ENCODE measurements around the gene WNT1. TPM values are rescaled to one million over a fixed set of nuclear protein-coding genes. Genes with fewer than 3 reads are reported as not detected.

The WNT1 gene
- total RNA-seq, 2 donors from 2014 or later, result not detected

DNA sequence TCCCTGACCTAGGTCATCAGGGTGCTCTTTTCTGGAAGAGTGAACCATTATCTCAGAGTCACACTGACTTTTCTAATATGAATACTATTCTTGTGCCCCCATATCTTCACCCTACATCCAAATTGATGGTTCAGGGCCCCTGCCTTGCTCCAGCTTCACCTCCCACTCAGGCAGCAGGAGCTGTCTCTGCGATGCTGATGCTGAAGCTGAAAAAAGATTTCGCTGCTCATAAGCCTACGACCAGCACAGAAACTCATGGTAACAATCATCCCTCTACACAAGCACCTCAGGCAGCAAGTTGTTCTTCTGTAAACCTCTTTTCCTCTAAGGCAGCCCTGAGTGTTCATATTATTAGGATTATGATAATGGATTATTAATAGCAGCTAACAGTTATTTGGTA, 24.1 kb upstream of the WNT1 start:
- no peaks in the 10 kb centered on the region for H3K36me3 ChIP-seq (replicated peaks in 1 of 2; ENCODE audit: insufficient read depth in 1 of 2, low read depth in 2 of 2)
- ATAC-seq (no peak), DNase-seq (no peak)
- H3K4me3 ChIP-seq, result no peak overlapping the region
- no peaks in the 10 kb centered on the region for H3K27me3 ChIP-seq
- WGBS, 2 donors, result 91 to 98% methylated on average over 3 of the region's 3 CpGs
- intact Hi-C loops (cut with DNase I), result no loop called here
- H3K9me3 ChIP-seq, result no peaks in the 10 kb centered on the region
- H3K27ac ChIP-seq, result no peak overlapping the region
- TF ChIP-seq POLR2A (IDR thresholded peaks at IDR 0.05), result no peak
- TF ChIP-seq, protein P1, sequence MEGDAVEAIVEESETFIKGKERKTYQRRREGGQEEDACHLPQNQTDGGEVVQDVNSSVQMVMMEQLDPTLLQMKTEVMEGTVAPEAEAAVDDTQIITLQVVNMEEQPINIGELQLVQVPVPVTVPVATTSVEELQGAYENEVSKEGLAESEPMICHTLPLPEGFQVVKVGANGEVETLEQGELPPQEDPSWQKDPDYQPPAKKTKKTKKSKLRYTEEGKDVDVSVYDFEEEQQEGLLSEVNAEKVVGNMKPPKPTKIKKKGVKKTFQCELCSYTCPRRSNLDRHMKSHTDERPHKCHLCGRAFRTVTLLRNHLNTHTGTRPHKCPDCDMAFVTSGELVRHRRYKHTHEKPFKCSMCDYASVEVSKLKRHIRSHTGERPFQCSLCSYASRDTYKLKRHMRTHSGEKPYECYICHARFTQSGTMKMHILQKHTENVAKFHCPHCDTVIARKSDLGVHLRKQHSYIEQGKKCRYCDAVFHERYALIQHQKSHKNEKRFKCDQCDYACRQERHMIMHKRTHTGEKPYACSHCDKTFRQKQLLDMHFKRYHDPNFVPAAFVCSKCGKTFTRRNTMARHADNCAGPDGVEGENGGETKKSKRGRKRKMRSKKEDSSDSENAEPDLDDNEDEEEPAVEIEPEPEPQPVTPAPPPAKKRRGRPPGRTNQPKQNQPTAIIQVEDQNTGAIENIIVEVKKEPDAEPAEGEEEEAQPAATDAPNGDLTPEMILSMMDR (IDR thresholded peaks at IDR 0.05), result no peak
- peaks cover 17% of the 10 kb centered on the region for H3K4me1 ChIP-seq

DNA sequence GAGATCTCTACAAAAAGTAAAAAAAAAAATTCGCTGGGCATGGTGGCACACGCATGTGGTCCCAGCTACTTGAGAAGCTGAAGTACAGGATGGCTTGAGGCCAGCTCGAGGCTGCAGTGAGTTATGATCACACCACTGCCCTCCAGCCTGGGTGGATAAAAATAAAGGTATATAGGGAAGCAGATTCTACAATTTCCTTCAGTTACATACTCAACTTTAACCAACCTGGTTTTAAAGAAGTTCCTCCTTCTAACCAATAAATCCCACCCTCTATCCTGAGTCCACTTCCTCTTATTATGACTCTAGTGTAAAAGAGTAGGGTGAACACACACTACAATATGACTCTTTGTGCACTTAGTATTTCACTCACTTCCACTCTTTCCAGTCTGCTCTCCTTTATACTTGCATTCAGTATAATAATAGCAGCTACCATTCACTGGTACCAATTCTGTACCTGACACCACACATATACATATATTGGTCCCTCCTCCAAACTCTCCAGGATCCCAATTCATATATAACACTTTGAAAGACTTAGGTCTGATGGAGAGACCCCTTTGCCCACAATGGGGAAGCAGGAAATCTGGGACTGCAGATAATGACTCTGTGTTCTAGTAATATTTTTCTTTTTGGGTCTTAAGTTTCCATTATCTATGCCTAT, 23.2 kb upstream of the WNT1 start:
- peaks cover 17% of the 10 kb centered on the region for H3K4me1 ChIP-seq
- no peaks in the 10 kb centered on the region for H3K36me3 ChIP-seq (replicated peaks in 1 of 2; ENCODE audit: insufficient read depth in 1 of 2, low read depth in 2 of 2)
- TF ChIP-seq, protein P1 (IDR thresholded peaks at IDR 0.05), result no peak
- no peak for TF ChIP-seq POLR2A (IDR thresholded peaks at IDR 0.05)
- no peak for DNase-seq
- intact Hi-C loops (cut with DNase I), result no loop called here
- no peaks in the 10 kb centered on the region for H3K27me3 ChIP-seq
- 83 to 88% methylated on average over 3 of the region's 3 CpGs for WGBS, 2 donors
- no peak overlapping the region for H3K27ac ChIP-seq
- no peak for ATAC-seq
- H3K4me3 ChIP-seq, result no peak overlapping the region
- H3K9me3 ChIP-seq, result no peaks in the 10 kb centered on the region

DNA sequence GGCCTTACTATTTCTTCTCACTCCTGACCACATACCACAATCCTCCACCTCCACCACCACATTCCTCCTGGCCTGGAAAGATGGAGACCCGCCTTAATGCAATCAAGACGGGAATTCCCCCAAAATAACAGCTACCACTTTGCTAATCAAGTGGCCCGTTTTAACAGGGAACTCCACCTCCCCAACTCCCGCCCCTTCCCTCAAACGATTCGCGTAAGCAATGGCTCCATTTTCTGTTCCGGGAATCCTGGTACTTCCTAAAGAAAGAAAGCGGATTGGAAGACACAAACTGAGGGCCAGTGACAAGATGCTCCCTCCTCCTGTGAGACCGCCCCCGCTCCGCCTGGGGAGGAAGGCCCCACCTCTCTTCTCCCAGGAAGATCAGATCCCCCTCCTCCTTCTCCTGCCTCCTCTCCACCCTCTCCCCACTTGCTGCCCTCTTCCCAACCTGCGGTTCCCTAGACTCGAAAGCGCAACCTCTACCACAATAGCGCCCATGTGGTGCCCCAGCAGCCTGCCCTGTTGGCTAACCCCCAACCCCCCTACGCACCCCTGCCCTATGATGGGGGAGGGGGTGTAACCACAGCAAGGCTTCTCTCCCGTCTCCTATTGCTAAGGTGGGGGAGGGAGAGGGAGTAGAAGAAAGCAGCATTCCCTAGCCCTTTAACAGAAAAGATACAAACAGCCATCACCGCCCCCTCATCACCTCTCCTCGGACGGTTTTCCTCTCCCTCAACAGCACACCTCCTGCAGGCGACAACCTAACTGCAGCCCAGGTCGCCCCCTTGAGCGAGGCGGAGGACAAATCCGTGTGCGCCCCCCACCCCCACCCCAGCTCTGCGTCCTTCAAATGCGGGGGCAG, 21.6 kb upstream of the WNT1 start:
- ATAC-seq (peak; percentile 67), DNase-seq (peak; percentile 60 to 82 (median 60))
- Histone ChIP-seq H3K36me3 (replicated peaks in 1 of 2; ENCODE audit: insufficient read depth in 1 of 2, low read depth in 2 of 2) (no peaks in the 10 kb centered on the region), H3K9me3 (no peaks in the 10 kb centered on the region), H3K4me1 (peaks cover 17% of the 10 kb centered on the region), H3K27me3 (no peaks in the 10 kb centered on the region), H3K4me3 (peak overlapping the region; percentile 95 to 98), H3K27ac (peak overlapping the region; percentile 42 to 85 (median 56))
- intact Hi-C loops (cut with DNase I), result no loop called here
- WGBS, 2 donors, result 0 to 3% methylated on average over 28 to 29 of the region's 29 CpGs
- TF ChIP-seq, protein P1 (IDR thresholded peaks at IDR 0.05), result no peak
- no peak for TF ChIP-seq POLR2A (IDR thresholded peaks at IDR 0.05)

DNA sequence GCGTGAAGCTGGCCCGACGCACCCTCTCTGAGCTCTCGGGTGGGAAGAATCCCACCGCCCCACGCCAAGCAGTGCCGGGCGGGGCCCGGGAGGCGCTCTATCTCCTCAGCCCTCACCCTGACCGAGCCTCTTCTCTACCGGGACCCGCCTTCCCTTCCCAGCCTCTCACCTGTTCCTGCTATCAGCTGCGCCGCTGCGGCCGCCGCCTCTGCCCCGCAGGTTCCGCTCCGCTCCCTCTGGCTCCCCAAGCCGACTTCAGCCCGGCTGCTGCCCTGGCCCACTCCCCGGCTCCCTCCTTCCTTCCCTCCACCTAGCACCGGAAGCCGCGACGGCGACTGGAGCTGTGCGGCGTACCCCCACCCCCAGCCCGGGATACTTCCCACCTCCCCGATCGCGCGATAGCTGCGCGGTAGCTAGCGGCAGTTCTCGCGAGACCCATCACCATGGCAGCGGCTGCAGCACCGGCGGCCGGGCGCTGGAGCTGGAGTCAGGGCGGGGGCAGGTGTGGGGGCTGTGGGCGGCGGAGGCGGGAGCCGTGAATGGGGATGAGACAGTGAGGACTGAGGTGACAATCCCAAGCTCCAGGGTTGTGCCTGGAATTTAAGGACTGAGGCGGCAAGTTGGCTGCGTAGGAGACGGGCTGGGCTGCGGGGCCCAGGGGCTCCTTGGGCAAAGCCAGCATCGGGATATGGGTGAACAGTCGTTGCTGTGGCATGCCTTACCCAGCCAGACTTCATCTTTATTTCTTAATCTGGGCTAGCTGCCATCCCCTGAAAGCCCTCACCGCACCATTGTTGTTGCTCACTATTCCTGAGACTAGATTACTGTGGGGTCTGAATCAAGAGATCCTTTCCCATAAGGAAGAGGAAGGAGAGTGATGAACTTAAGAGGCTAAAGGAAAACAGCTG, 20.7 kb upstream of the WNT1 start, which contains the start of gene ARF3:
TSS of gene ARF3 (minus strand) at position 347 of the 908 bp plus-strand sequence. CDS start 16,392 bp downstream, outside the sequence.
- DNase-seq, result peak; percentile 95 to 97 (median 96)
- Histone ChIP-seq H3K27ac (peak within 1 kb of the TSS; percentile 42 to 85 (median 56)), H3K4me1 (peaks cover 17% of the 10 kb centered on the region), H3K4me3 (peak within 1 kb of the TSS; percentile 95 to 98), H3K36me3 (replicated peaks in 1 of 2; ENCODE audit: insufficient read depth in 1 of 2, low read depth in 2 of 2) (no peaks in the 10 kb centered on the region), H3K27me3 (no peaks in the 10 kb centered on the region), H3K9me3 (no peaks in the 10 kb centered on the region)
- WGBS, 2 donors, result 0 to 1% methylated on average over 25 to 57 of the region's 58 CpGs
- ATAC-seq, result peak; percentile 96
- TF ChIP-seq, protein P1 (IDR thresholded peaks at IDR 0.05), result no peak
- TF ChIP-seq POLR2A (IDR thresholded peaks at IDR 0.05), result peak; percentile 51 to 90 (median 86)
- intact Hi-C loops (cut with DNase I), result no loop called here
